Measurements from ENCODE around the gene PPL.

DNA sequence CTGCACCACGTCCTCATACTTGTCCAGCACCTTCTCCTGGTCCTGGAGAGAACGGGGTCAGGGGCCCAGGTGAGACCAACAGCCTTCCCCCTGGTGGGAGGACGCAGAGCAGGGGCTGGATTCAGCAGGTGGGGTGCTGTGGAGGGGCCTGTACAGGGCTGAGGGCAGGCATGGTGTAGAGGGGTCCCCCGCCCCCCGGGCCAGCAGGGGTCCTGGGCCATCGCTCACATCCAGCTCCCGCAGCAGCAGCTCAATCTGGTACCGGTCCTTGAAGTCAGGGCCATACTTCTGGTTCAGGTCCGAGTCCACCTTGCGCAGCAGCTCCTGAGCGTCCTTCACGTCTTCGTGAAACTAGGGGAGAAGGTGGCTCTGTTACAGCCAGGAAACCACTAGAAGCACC lies 41.6 kb downstream of the PPL start:
- TF ChIP-seq, protein P1, sequence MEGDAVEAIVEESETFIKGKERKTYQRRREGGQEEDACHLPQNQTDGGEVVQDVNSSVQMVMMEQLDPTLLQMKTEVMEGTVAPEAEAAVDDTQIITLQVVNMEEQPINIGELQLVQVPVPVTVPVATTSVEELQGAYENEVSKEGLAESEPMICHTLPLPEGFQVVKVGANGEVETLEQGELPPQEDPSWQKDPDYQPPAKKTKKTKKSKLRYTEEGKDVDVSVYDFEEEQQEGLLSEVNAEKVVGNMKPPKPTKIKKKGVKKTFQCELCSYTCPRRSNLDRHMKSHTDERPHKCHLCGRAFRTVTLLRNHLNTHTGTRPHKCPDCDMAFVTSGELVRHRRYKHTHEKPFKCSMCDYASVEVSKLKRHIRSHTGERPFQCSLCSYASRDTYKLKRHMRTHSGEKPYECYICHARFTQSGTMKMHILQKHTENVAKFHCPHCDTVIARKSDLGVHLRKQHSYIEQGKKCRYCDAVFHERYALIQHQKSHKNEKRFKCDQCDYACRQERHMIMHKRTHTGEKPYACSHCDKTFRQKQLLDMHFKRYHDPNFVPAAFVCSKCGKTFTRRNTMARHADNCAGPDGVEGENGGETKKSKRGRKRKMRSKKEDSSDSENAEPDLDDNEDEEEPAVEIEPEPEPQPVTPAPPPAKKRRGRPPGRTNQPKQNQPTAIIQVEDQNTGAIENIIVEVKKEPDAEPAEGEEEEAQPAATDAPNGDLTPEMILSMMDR (IDR thresholded peaks at IDR 0.05) = no peak
- TF ChIP-seq POLR2AphosphoS5 (IDR thresholded peaks at IDR 0.05) (no peak), POLR2A (IDR thresholded peaks at IDR 0.05) (no peak)
